Activated CD4-positive, alpha-beta T cell treated with anti-CD3 and anti-CD28 coated beads for 36 hours (primary cell): Measurements from ENCODE around the gene SEPTIN2. TPM values are rescaled to one million over a fixed set of nuclear protein-coding genes. Genes with fewer than 3 reads are reported as not detected.

Experiments
- total RNA-seq, 2 experiments: library from RNA; stranded (reverse); gene quantifications; one replicate each; pipeline ENCODE4 v1.2.3, GENCODE V29; 2021

The SEPTIN2 gene
- total RNA-seq, 2 experiments from 2014 or later: 161 to 173 TPM

Other genes with a start within 250 kb of the SEPTIN2 start
- gene MTERF4, start 213.6 kb upstream of the SEPTIN2 start, total RNA-seq: 10 to 100 TPM; 34.4 to 34.5 TPM
- 10 to 100 TPM; 62.9 to 88.1 TPM for gene PASK, start 166.5 kb upstream of the SEPTIN2 start, total RNA-seq
- 100 to 1,000 TPM; 104 to 129 TPM for gene PPP1R7, start 165.5 kb upstream of the SEPTIN2 start, total RNA-seq
- 1 to 10 TPM; 2.1 to 2.4 TPM for gene ANO7, start 127.2 kb upstream of the SEPTIN2 start, total RNA-seq
- 100 to 1,000 TPM; 259 to 348 TPM for gene HDLBP, start 253 bp upstream of the SEPTIN2 start, total RNA-seq
- gene FARP2, start 40.4 kb downstream of the SEPTIN2 start, total RNA-seq: 10 to 100 TPM; 29.0 to 30.7 TPM
- 100 to 1,000 TPM in 1 of 2 experiments, 10 to 100 TPM in 1; 93.5 to 123 TPM for gene STK25, start 192.7 kb downstream of the SEPTIN2 start, total RNA-seq
- gene BOK, start 242.8 kb downstream of the SEPTIN2 start, total RNA-seq: under 1 TPM; 0.09 to 0.64 TPM